Activated T-cell treated with anti-CD3 and anti-CD28 coated beads, Interleukin-2, amount 50 U/mL, for 4 hours (primary cell): ENCODE measurements around the gene TRMU. TPM values are rescaled to one million over a fixed set of nuclear protein-coding genes. Genes with fewer than 3 reads are reported as not detected.
"Not testable (repeated sequence)": the region's sequence is repeated elsewhere in the genome, so short reads cannot be mapped to it uniquely, and the experiment has no call there.

ENCODE experiments used
- ATAC-seq, 2 donors: fragments of 200-7000 bp; cut with Tn5 transposase; one replicate each; pipeline ENCODE4 v1.10.0; 2021
- DNase-seq: peaks from one replicate; pipeline ENCODE4 v3.0.0-alpha.2; 2020
- H3K27me3 Mint-ChIP-seq: one replicate; pipeline ENCODE4 v1.8.0; 2021; ENCODE audit warnings: low read depth, mixed read lengths
- H3K36me3 Mint-ChIP-seq: one replicate; pipeline ENCODE4 v1.8.0; 2022; ENCODE audit warnings: mixed read lengths; ENCODE audit not compliant: insufficient read depth
- H3K4me1 Mint-ChIP-seq: one replicate; pipeline ENCODE4 v1.8.0; 2021; ENCODE audit warnings: low read depth, mixed read lengths
- H3K4me3 Mint-ChIP-seq: one replicate; pipeline ENCODE4 v1.8.0; 2021; ENCODE audit warnings: mild to moderate bottlenecking, moderate library complexity, mixed read lengths
- H3K9me3 Mint-ChIP-seq: one replicate; pipeline ENCODE4 v1.8.0; 2021; ENCODE audit warnings: mixed read lengths
- total RNA-seq, 3 donors: library from RNA; stranded (reverse); gene quantifications; one replicate each; pipeline ENCODE4 v1.2.1, GENCODE V29; 2021

The TRMU gene
- total RNA-seq, 3 donors from 2014 or later = 62.5 to 69.0 (median 66.6) TPM

DNA sequence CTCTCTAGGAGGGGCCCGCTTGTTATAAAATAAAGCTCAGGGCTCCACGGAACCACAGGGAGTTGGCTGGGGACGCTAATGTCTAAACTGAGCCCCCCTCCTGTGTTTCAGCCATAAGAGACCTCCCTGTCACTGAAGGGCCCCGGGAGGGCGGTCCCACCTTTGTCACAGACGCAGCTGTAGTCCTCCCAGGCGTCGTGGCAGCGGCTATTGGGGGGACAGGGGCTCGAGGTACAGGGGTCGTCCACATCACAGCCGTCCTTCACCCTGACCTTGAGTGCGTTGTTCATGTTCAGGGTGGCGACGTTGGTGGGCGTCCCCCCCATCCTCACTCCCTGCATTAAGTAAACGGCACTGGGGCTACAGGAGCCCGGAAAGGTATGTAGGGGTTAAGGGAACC, 62.0 kb downstream of the TRMU start:
- H3K4me3 Mint-ChIP-seq = no peak overlapping the region
- ATAC-seq = no peak
- no peak for DNase-seq
- no peaks in the 10 kb centered on the region for H3K36me3 Mint-ChIP-seq
- H3K4me1 Mint-ChIP-seq = peaks cover 10% of the 10 kb centered on the region
- no peaks in the 10 kb centered on the region for H3K9me3 Mint-ChIP-seq
- no peaks in the 10 kb centered on the region for H3K27me3 Mint-ChIP-seq

DNA sequence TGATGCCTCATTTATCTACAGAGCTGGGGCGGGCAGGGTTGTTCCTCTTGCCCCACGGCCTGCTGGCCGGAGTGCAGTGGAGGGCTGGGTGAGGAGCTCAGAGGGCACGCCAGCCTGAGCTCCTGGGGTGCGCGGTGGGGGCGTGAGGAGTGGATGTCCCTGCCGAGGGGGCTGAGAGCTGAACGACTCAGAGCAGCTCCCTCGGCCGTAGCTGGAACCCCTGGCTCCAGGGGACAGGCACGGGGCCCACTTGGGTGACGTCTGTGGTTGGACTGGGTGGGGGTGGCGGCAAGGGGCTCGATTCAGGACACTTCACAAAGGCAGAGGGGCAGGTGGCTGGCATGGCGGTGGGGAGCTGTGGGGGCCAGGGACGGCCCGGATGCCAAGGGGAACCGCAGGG, 62.4 kb downstream of the TRMU start:
- no peaks in the 10 kb centered on the region for H3K27me3 Mint-ChIP-seq
- no peaks in the 10 kb centered on the region for H3K9me3 Mint-ChIP-seq

DNA sequence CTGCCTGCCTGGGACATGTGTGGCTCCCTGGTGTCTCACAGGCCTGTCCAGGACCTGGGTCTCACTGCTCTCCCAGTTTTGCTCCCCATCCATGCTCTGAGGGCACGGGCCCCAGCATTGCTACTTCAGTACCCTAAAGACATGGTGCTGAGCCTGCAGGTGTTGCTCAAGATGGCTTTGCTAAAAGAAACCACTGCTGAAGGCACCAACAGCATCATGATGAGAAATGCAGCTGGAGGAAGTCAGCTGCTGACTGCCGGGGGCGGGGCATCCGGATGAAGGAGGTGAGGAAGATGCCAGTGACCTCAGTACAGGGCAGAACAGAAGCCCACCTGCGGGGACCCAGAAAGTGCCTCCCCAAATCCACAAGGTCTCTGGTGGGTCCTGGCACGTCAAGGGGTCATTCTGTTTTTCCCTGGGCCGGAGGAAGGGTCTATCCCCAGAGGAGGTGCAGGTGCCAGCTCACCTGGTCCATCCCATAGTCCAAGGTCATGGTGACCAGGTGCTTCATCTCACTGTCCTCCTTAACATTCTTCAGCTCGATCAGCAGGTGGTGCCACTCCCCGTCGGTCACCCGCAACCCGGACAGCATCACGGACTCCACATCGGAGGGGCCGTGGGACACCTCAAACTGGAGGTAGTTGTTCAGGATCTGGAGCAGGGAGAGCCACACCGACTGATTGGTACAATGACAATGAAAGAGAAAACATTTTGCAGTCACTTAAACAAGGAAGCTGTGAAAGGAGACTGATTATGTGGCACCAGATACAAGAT, 63.9 kb downstream of the TRMU start:
- no peaks in the 10 kb centered on the region for H3K27me3 Mint-ChIP-seq
- DNase-seq = no peak
- H3K4me3 Mint-ChIP-seq = no peak overlapping the region
- ATAC-seq = no peak
- peaks cover 12% of the 10 kb centered on the region for H3K4me1 Mint-ChIP-seq
- no peaks in the 10 kb centered on the region for H3K36me3 Mint-ChIP-seq
- H3K9me3 Mint-ChIP-seq = no peaks in the 10 kb centered on the region

More for the DNA sequence above, 62.4 kb downstream of the TRMU start:
- no peak overlapping the region for H3K4me3 Mint-ChIP-seq
- peaks cover 13% of the 10 kb centered on the region for H3K4me1 Mint-ChIP-seq
- DNase-seq (no peak), ATAC-seq (no peak)
- H3K36me3 Mint-ChIP-seq = no peaks in the 10 kb centered on the region

DNA sequence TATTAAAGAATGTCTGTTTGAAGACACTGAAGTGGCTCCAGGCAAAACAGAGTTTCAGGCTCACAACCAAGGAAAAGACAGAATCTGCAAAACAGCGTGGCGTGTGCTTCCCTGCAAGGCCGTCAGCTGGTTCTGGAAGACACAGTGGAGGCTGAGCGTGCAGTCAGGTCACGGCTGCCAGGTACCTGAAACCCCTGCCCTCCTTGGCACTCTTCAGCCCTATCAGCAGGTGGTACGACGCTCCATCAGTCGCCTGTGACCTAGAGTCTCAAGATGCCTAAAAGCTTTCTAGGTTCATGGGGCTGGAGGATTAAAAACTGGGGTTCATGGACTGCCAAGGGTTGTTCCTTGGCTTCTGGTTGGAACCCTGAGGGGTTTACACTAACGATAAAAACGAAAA, 65.9 kb downstream of the TRMU start:
- Mint-ChIP-seq H3K4me1 (peaks cover 12% of the 10 kb centered on the region), H3K9me3 (no peaks in the 10 kb centered on the region), H3K36me3 (no peaks in the 10 kb centered on the region), H3K27me3 (no peaks in the 10 kb centered on the region), H3K4me3 (no peak overlapping the region)
- ATAC-seq (no peak), DNase-seq (no peak)

DNA sequence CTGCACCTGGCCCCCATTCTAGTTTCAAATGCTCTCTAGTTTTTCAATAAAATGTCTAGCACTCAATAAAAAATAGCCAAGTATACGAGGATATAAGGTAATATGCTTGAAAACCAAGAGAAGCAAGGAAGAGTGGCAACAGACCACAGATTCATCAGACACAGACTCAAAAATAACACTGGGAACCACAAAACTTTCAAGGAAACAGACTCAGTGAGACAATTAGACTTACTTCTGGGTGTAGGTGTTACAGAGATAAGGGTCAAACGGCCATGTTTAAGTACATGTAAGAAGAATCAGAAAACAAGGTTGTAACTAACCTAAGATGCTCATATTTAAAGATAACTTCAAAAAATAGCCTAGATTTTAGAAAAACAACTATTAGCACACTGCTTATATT, 67.0 kb downstream of the TRMU start:
- DNase-seq = no peak
- H3K9me3 Mint-ChIP-seq = no peaks in the 10 kb centered on the region
- peaks cover 2% of the 10 kb centered on the region for H3K27me3 Mint-ChIP-seq
- H3K36me3 Mint-ChIP-seq = no peaks in the 10 kb centered on the region
- ATAC-seq = no peak
- peaks cover 12% of the 10 kb centered on the region for H3K4me1 Mint-ChIP-seq
- H3K4me3 Mint-ChIP-seq = no peak overlapping the region

DNA sequence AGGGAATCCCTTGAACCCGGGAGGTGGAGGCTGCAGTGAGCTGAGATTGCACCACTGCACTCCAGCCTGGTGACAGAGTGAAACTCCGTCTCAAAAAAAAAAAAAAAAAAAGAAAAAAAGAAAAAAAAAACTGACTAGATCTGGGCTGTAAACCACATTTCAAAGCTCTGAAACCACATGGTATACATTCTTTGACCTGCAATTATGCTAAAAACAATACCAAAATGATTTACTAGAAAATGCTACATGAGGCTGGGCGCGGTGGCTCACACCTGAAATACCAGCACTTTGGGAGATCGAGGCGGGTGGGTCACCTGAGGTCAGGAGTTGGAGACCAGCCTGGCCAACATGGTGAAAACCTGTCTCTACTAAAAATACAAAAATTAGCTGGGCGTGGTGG, 68.4 kb downstream of the TRMU start:
- not testable (repeated sequence) for ATAC-seq, H3K27me3 Mint-ChIP-seq, DNase-seq, H3K4me3 Mint-ChIP-seq, H3K9me3 Mint-ChIP-seq, H3K36me3 Mint-ChIP-seq
- H3K4me1 Mint-ChIP-seq = peaks cover 12% of the 10 kb centered on the region

DNA sequence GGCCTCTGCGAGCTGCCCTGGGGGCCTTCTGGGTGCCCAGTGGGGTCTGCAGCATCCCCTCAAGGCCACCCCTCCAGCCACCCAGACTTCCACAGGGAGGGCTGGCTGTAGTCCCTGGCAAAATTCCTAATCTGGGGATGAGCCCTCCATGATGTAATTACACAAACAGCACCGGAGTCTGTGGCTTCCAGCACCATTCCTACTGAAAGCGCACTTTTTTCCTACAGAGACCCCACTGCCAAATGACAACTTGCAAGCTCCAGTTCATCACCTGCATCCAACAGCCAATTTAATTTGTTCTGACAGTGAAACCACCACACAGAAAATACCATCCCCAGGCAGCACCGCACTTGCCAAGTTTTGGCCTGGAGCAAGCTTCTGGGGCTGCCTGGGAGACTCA, 70.4 kb downstream of the TRMU start:
- no peak overlapping the region for H3K4me3 Mint-ChIP-seq
- peaks cover 3% of the 10 kb centered on the region for H3K27me3 Mint-ChIP-seq
- no peaks in the 10 kb centered on the region for H3K36me3 Mint-ChIP-seq
- ATAC-seq (no peak), DNase-seq (no peak)
- H3K9me3 Mint-ChIP-seq = no peaks in the 10 kb centered on the region
- H3K4me1 Mint-ChIP-seq = peaks cover 7% of the 10 kb centered on the region

DNA sequence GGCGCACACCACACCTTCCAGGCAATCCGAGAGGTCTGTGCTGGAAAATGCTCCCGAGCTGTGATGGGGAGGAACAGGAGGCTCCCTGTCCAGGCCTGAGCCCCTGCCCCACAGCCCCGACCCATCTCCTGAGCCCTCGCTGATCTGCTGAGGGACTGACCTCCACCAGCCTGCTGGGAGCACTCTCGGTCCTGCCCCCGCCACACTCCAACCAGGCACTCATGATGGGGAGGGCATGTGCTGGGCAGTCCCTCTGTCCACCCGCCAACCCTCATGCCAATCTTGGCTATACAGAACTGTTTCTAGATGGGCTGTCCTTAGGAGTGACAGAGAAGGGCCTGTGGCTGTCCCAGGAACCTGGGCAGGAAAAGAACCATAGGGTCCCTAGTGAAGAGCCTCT, 70.8 kb downstream of the TRMU start:
- no peaks in the 10 kb centered on the region for H3K36me3 Mint-ChIP-seq
- H3K9me3 Mint-ChIP-seq = no peaks in the 10 kb centered on the region
- ATAC-seq (no peak), DNase-seq (no peak)
- H3K4me3 Mint-ChIP-seq = no peak overlapping the region
- H3K27me3 Mint-ChIP-seq = peaks cover 3% of the 10 kb centered on the region
- H3K4me1 Mint-ChIP-seq = peaks cover 7% of the 10 kb centered on the region

DNA sequence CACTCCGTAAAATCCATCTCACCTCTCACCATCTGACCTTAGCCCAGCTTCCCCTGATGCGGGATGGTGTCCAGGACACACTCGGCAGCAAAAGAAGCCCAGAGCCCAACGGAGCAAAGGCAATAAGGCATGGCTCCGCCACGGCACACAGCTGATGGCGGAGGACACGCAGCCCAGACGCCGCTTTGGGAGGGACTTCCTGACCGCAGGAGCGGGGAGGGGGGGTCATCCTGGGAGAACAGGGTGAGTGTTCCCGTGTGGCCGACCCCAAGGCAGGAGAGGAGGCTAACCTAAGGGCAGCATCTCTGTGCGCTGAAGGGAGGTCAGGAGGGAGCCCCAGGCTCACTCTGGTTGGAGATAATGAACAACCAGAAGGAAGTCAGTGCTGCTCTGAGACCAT, 71.3 kb downstream of the TRMU start:
- ATAC-seq (no peak), DNase-seq (no peak)
- Mint-ChIP-seq H3K4me1 (peaks cover 7% of the 10 kb centered on the region), H3K9me3 (no peaks in the 10 kb centered on the region), H3K36me3 (no peaks in the 10 kb centered on the region), H3K4me3 (no peak overlapping the region), H3K27me3 (peaks cover 3% of the 10 kb centered on the region)

Other genes starting within 250 kb of the TRMU start
- 1 to 10 TPM; 5.6 to 7.0 (median 5.9) TPM for gene PPARA, start 185.2 kb upstream of the TRMU start, total RNA-seq
- 10 to 100 TPM in 1 of 3 donors, 1 to 10 TPM in 2; 5.8 to 10.6 (median 8.9) TPM for gene CDPF1, start 85.4 kb upstream of the TRMU start, total RNA-seq
- not detected for gene PKDREJ, start 72.4 kb upstream of the TRMU start, total RNA-seq
- 1 to 10 TPM; 5.5 to 6.0 (median 6.0) TPM for gene TTC38, start 67.7 kb upstream of the TRMU start, total RNA-seq
- gene GTSE1, start 38.8 kb upstream of the TRMU start, total RNA-seq = 1 to 10 TPM; 2.2 to 3.7 (median 2.7) TPM
- under 1 TPM; 0.22 to 0.63 (median 0.38) TPM for gene CELSR1, start 201.9 kb downstream of the TRMU start, total RNA-seq